Cardiac septum (tissue), 1 donor: Measurements from ENCODE around the gene PIP4K2A. TPM values are rescaled to one million over a fixed set of nuclear protein-coding genes. Genes with fewer than 3 reads are reported as not detected.
"Not testable (repeated sequence)": the region's sequence is repeated elsewhere in the genome, so short reads cannot be mapped to it uniquely, and the experiment has no call there.

ENCODE experiments used
- DNase-seq: peaks from one replicate; pipeline ENCODE4 v3.0.0-alpha.2; 2020; ENCODE audit warnings: low spot score
- intact Hi-C: fragments of 100-400 bp; cut with DNase I; formaldehyde crosslinking; loops from one replicate; pipeline ENCODE4 v1.14.0; 2022
- total RNA-seq: library from RNA; stranded (reverse); fragmentation: NEBNext Ultra II Directional; extraction: Animal tissue kit (Norgen Biotek cat#: 25700); gene quantifications from one replicate; pipeline ENCODE4 v1.2.1, GENCODE V29; 2021
- donor health status: DM: no; HTN: no; CAD: no.

The PIP4K2A gene
- total RNA-seq, 1 donor from 2014 or later: 20.0 TPM

- DNase-seq: no peak
- intact Hi-C loops: no loop called here
Measured at GRCh38 chr10:22548344-22548743, 166.0 kb downstream of the PIP4K2A start.

- intact Hi-C loops: no loop called here
- no peak for DNase-seq
Measured at GRCh38 chr10:22545643-22546042, 168.7 kb downstream of the PIP4K2A start.

DNA sequence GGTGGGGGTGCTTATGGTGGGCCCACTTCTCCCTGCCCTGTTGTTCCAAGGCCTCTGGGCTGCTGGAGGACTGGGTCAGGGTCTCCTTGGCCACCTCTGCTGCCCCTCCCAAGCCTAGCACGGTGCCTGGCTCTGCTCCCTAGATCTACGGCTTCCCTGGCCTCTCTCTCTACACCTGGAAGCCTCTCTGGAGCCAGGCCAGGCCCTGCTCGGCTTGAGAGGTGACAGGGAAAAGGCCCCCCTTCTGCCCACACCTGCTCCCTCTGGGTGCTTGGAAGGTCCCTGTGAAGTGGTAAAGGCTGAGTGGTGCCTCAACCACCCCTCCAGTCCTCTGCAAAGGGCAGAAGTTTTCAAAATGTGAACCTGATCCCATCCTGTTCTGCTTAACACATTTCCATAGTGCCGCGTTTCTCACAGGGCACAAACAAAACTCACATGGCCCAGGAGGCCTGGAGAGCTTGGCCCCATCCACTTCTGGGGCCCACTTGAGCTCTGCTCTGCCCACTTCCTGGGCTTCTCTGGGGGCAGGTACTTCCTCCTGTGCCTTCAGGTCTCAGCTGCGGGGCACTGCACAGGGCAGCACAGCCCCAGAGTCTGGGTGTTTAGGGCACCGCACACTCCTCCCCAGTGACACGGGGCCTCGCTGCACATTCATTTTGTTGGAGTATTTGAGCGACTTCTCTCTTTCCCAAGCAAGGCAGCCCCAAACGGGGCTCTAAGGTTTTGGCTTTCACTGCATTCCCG is 169.9 kb downstream of the PIP4K2A start:
- DNase-seq: no peak
- intact Hi-C loops: no loop called here

- intact Hi-C loops: no loop called here
- no peak for DNase-seq
Measured at GRCh38 chr10:22542773-22543172, 171.6 kb downstream of the PIP4K2A start.

- intact Hi-C loops: no loop called here
- no peak for DNase-seq
Measured at GRCh38 chr10:22541900-22542299, 172.5 kb downstream of the PIP4K2A start.

DNA sequence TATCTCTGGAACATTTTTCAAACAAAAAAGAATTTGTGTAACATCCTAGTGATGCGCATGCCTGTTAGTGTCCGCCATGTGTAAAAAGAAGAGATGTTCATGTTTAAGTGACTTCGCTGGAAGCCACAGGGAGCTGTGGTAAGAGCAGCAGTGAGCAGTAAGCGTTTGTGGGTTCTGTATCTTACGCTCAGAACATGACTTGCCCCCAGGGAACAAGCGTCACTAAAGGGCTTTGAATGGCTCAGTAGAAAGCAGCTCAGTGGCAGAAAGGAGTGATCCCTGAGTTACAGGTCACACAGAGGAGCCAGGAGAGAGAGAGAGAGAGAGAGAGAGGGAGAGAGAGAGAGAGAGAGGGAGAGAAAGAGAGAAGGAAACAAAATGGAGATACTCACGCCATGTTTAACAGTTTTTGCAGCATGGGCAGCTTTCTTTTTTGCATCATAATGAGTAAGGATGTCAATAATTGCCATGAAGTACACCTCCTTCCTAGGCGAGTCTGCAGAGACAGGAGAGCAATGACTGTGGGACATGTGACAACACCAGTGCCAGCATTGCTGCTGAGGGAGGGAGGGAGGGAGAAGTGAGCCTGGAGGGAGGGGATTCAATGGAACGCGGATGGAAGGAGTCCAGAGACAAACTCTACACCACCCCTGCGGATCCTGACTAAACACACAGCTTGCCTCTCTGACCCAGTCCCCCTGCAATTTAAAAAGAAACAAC is 174.6 kb downstream of the PIP4K2A start:
- no peak for DNase-seq
- intact Hi-C loops: no loop called here

DNA sequence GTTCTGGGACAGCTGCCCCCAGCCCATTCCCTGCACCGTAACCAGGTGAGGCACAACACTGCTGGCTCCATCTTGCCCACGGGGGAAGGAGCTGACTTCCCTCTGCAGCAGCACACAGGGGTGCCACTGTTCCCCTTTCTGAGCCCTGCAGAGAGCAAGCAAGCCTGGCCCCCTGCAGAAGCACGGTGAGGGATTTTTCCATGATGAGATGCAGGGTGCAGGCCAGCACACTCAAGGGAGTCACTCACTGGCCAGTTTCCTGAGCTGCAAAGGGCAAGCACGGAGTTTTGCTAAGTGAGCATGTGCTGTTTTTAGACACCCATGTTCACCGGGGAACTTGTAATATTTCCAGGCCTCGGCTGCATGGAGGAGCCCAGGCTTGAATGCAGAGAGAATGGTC is 176.6 kb downstream of the PIP4K2A start:
- intact Hi-C loops: no loop called here
- DNase-seq: no peak

DNA sequence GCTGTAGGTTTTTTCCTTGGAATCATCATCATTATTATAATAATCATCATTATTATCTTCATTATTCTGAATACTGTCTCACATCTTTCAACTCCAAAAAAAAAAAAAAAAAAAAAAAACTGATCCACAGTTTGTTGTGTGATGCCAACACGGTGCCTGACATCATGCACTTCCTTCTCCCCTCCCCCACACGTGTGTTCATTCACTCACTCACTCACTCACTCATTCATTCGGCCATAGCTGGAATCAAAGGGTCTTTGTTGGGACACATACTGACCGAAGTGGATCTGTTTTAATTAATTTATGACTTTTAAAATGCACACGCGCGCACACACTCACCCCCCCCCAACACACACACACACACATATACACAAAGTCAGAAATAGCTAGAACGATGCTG is 177.8 kb downstream of the PIP4K2A start:
- DNase-seq: no peak

DNA sequence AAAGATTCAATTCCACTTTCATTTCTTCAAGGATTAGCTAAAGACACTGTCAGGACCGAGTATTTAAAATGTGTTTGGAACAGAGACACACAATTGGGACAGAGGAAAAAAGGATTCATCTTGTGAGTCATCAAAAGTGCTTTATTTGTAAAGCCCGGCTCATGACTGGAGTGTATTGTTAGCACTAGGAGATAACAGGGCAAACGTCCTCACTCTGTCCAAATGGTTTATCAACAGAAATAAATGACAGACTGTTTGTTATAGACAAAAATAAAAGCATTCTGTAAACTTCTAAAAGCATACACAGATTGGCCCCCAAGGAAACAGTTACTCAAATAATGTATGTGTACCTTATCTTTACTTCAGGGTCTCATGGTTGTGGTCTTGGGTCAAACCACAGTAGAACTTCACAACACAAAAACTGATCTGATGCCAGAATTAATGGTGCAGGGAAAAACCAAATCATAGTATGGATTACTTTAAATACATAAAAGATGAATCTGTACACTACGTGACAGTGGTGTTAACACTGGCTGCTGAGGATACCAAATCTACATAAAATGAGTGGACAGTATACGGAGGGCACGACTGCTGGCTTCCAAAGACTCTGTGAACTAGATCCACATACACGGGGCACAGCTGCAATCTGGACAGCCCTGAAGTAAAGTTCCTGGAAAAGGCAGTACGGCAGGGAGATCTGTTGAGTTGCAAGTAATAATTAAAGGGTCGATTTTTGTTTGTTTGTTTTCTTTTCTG is 179.4 kb downstream of the PIP4K2A start:
- no peak for DNase-seq
- intact Hi-C loops: no loop called here

More for the DNA sequence above, 177.8 kb downstream of the PIP4K2A start:
- intact Hi-C loops: no loop called here

DNA sequence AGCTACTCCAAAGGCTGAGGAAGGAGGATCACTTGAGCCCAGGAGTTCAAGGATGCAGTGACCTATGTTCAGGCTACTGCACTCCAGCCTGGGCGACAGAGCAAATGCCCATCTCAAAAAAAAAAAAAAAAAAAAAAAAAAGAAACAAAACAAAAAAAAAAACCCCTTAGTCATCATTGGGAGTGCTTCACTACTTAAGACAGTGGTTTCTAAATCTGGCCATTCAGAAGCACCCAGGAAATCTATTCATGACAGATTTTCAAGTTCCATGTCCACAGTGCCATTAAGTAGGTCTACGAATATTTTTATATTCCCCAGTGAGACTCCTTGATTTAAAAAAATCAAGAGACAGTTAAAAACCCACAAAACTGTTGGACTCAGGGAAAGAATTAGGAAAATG is 182.9 kb downstream of the PIP4K2A start:
- intact Hi-C loops: no loop called here
- no peak for DNase-seq

DNA sequence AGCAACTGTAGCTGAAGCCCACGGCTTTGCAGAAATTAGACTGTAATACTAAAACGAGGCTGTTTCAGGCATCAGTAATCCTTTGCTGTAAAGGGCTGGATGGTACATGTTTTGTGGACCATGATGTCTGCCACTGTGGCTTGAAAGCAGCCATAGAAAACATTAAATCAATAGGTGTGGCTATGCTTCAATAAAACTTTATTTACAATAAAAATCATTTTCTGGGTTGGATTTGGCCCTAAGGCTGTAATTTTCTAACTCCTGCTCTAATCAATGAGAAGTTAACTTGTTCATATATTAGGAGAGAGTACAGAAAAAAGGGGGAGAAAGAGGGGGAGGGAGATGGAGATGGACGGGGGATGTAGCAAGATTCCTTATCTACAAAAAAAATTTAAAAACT is 183.4 kb downstream of the PIP4K2A start:
- no peak for DNase-seq
- intact Hi-C loops: no loop called here

DNA sequence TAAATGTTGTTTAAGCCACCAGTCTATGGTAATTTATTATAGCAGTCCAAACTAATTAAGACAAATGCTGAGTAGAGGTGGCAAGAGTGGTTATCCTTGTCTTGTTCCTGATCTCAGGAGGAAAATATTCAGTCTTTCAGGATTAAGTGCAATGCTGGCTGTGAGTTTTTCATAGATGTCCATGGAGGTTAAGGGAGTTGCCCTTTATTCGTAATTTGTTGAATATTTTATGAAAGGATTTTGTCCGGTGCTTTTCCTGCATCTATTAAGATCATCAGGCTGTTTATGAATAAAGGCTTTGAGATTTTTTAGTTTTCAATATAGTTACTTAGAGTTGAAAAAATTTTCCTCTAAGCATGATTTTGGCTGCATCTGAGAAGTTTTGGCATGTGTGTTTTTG is 186.9 kb downstream of the PIP4K2A start:
- DNase-seq: no peak
- intact Hi-C loops: no loop called here

GRCh38 chr10:22524333-22524732 is 190.0 kb downstream of the PIP4K2A start:
- DNase-seq, intact Hi-C loops: not testable (repeated sequence)

DNA sequence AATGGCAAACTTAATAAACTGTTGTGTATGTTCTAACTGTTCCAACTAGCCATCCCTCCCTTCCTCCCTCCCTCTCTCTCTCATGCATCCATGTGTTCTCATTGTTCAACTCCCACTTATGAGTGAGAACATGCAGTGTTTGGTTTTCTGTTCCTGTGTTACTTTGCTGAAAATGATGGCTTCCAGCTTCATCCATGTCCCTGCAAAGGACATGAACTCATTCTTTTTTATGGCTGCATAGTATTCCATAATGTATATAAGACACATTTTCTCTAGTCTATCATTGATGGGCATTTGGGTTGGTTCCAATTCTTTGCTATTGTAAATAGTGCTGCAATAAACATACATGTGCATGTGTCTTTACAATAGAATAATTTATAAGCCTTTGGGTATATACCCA is 193.7 kb downstream of the PIP4K2A start:
- intact Hi-C loops, DNase-seq: not testable (repeated sequence)

GRCh38 chr10:22518167-22518724 is 196.1 kb downstream of the PIP4K2A start:
- intact Hi-C loops: no loop called here
- DNase-seq: no peak

GRCh38 chr10:22515009-22515408 is 199.4 kb downstream of the PIP4K2A start:
- intact Hi-C loops: no loop called here
- no peak for DNase-seq

DNA sequence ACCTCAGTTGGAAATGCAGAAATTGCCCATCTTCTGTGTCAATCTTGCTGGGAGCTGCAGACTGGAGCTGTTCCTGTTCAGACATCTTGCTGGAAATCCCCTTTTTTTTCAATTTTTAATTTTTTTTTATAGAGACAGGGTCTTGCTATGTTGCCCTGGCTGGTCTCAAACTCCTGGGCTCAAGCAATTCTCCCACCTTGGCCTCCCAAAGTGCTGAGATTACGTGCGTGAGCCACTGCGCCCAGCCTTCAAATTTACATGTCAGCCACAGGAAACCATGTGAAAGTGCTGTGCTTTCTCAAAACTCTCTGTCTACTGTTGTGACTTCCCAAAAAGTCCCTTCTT is 200.0 kb downstream of the PIP4K2A start:
- intact Hi-C loops, DNase-seq: not testable (repeated sequence)

DNA sequence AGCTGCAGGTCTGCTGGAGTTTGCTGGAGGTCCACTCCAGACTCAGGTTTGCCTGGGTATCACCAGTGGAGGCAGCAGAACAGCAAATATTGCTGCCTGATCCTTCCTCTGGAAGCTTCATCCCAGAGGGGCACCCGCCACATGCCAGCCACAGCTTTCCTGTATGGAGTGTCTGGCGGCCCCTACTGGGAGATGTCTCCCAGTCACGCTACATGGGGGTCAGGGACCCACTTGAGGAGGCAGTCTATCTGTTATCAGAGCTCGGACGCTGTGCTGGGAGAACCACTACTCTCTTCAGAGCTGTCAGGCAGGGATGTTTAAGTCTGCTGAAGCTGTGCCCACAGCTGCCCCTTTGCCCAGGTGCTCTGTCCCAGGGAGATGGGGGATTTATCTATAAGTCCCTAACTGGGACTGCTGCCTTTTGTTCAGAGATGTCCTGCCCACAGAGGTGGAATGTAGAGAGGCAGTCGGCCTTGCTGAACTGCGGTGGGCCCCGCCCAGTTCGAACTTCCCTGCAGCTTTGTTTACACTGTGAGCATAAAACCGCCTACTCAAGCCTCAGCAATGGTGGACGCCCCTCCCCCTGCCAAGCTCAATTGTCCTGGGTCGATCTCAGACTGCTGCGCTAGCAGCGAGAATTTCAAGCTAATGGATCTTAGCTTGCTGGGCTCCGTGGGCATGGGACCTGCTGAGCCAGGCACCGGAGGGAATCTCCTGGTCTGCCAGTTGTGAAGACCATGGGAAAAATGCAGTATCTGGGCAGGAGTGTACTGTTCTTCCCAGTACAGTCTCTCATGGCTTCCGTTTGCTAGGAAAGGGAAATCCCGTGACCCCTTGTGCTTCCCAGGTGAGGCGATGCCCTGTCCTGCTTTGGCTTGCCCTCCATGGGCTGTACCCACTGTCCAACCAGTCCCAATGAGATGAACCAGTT is 200.6 kb downstream of the PIP4K2A start:
- intact Hi-C loops, DNase-seq: not testable (repeated sequence)

DNA sequence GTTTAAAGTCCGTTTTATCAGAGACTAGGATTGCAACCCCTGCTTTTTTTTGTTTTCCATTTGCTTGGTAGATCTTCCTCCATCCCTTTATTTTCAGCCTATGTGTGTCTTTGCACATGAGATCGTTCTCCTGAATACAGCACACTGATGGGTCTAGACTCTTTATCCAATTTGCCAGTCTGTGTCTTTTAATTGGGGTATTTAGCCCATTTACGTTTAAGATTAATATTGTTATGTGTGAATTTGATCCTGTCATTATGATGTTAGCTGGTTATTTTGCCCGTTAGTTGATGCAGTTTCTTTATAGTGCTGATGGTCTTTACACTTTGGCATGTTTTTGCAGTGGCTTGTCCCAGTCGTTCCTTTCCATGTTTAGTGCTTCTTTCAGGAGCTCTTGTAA is 202.4 kb downstream of the PIP4K2A start:
- intact Hi-C loops, DNase-seq: not testable (repeated sequence)
